Muscle of arm (tissue), 12 donors: ENCODE measurements around the gene POLR3GL. TPM values are rescaled to one million over a fixed set of nuclear protein-coding genes. Genes with fewer than 3 reads are reported as not detected.
"Not testable (repeated sequence)": the region's sequence is repeated elsewhere in the genome, so short reads cannot be mapped to it uniquely, and the experiment has no call there.

ENCODE experiments used
- DNase-seq: peaks from one replicate; pipeline ENCODE4 v3.0.0-alpha.2; 2013
- polyA plus RNA-seq, 12 donors: library from polyadenylated mRNA; unstranded; fragments of 120-200 nt; gene quantifications; one replicate each; pipeline ENCODE4 v1.2.1, GENCODE V29; 2013; ENCODE audit not compliant: insufficient read length in 12 of 12

The POLR3GL gene
- polyA plus RNA-seq, 12 donors, result 33.2 to 75.0 (median 39.3) TPM; not detected in 1

DNA sequence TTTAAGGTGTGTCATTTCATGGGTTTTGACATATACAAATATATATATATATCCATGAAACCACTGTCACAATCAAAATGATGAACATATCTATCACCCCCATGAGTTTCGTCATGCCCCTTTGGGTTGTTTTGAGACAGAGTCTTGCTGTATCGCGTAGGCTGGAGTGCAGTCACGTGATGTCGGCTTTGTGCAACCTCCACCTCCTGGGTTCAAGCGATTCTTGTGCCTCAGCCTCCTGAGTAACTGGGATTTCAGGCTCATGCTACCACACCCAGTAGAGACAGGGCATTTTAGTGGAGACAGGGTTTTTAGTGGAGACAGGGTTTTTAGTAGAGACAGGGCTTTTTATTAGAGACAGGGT is 49.1 kb downstream of the POLR3GL start:
- DNase-seq, result no peak

DNA sequence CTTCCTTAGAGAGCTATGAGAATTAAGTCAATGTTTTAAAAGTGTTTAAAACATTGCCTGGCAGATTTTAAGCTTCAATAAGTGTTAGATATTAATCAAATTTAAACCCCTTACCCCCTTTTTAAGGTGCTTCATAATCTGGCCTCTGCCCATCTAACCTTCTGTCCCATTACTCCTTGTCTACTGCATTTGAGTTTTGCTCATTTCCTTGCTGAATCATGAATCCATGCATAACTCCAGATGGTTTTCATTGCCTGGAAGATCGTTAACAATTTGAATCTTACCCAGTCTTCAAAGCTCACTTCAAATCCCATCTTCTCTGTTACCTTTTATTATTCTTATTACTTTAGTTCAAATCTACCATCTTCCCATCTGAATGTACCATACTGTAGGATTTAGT is 52.4 kb downstream of the POLR3GL start:
- DNase-seq, result no peak

DNA sequence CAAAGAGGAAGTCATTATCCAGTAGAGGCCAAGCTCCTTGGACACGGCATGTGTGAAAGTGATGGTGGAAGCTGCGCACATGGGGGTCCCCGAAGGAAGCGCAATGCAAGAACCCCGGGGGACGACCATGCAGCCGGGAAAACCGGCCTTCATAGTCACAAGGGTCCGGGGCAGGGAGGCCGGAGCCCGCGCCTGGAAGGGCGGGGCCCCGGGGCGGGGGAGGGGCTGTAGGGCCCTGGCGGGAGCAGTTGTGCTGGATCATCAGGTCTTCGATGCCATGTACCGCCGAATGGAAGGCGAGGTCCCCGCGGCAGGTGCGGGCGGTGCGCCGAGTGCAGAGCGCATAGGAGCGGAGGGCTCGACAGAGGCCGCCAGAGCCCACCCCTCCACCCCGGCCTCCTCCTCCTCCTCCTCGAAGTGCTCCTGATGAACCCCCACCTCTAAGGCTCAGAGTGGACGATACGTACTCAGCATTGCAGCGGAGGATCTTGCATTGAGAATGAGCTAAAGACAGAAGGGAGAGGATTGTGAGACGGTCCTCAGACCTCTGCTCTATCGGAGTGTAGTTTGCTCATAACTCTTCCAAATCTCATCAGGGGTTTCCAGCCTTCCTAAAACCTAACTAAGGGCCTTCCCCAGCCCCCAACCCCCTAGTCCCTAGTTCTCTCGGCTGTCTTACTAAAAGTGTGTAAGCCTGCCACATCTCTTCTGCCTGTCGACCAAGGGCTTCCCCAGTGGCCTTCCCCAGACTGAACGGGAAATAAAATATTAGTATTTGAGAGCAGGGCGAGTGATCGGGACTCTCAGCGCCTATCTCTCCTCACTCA is 55.0 kb downstream of the POLR3GL start:
- DNase-seq, result no peak

DNA sequence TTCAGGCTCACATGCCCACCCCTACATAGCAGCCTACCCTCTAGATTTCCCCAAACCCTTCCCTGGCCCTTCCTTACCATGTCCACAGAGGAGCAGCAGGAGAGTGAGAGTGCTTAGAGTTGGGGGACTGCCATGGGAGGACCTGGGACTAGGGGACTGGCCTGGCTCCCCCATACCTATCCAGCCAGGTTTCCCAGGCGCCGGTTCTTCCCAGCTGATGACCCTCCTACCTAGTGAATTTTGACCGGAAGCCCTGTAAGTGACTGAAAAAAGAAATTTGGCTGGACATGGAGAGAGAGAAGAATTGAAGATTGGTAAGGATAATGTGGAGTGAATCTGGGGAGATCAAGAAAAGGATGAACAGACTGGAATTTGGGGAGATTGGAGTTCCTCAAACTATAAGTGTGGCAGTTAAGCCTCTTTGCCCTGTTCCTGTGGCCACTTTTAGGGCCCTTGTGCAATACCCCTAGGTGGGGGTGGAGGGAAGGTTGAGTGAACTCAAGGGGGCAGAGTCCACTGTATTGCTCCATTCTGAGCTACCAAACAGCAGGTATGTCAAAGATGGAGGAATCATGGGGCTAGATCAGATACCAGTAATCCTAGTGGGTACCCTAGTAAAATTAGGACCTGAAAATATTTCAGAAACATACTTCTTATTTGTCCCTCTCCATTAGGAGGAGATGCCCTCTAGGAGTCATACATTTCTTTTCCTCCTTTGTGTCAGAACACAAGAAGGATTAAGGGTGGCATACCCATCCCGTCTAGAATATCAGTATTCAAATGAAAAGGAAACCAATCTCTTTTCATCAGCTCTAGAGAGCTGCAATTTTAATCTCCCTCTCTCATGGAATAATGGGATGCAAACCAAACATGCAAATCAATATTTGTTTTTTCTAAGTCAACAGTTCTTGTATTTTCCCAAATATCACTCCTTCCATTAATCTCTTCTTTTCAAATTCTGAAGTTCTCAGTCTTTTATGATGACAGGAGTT is 55.9 kb downstream of the POLR3GL start:
- DNase-seq, result no peak

DNA sequence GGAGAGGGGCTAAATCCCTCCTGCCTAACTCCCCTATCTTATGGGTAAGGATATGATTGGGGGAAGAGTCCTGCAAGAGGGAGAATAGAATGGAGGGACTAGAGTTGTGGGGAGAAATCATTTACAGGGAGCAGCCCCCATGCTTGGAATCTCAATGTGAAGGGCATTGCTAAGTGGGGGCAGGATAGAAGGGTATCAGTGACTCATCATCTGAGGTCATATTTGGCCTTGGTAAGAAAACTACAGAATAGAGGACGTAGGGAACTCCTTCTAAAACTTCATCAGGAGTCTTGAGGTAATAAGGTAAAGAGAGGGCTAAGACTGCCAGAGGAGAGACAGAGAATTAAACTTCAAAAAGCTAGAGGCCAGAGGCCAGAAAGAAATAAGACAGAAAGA is 56.6 kb downstream of the POLR3GL start:
- DNase-seq, result no peak

DNA sequence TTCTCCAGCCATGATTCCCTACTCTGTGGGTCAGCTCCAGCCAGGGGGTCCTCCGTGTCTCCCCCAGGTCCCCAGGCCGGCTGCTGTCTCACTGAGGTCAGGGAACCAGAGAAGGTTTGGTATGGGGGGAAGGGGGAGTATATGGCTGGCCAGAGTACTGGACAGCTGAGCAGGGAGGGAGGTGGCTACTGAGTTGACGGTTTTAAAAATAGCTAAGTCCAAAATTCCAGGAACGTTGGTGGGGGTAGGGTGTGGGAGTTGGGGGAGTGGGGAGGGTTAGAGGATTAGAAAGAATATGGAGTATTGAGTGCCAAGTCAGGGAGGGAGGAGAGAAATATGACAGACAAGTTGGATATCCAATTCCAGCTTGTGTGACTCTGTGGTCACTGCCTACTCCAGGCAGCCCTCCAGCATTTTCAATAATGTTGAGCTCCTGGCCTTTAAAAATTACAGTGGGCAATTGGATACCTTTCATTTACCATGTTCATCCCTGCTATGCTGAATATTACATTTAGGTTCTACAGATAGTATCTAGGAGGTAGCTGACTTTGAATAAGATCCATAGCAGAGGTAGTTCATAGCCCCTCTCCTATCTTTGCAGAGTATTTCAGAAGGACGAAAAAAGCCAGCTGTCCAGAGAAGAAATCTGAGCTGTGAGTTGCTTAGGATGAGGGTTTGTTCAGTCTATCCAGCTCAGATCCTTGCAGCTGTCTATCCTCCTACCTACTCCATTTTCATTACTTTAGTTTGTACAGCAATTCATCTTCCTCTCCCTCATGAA is 57.3 kb downstream of the POLR3GL start, which contains the start of gene HJV:
Gene HJV, minus strand, starts transcription at position 114 of the 781 bp plus-strand sequence. CDS start 1,504 bp downstream, outside the sequence.
- DNase-seq, result peak; percentile 19

DNA sequence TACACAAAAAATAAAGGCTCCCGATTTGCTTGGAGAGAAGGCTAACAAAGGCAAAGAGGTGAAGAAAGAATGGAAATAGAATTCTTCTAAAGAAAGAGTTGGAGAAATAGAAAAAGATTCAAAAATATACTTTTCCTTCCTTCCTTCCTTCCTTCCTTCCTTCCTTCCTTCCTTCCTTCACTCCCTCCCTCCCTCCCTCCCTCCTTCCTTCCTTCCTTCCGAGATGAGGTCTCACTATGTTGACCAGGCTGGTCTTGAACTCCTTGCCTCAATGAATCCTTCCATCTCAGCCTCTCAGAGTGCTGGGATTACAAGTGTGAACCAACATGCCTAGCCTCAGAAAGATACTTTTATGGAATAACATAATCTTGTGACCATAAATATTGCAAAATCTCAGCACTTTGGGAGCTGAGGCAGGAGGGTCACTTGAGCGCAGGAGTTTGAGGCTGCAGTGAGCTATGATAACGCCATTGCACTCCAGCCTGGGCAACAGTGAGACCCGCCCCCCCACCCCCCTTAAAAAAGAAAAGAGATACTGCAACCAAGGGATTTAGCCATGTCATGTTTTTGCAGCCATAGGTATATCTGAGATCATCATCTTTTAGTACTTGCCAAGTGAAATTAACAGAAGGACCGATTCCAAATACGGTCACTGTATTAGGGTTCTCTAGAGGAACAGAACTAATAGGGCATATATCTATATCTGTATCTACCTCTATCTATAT is 58.1 kb downstream of the POLR3GL start:
- no peak for DNase-seq

DNA sequence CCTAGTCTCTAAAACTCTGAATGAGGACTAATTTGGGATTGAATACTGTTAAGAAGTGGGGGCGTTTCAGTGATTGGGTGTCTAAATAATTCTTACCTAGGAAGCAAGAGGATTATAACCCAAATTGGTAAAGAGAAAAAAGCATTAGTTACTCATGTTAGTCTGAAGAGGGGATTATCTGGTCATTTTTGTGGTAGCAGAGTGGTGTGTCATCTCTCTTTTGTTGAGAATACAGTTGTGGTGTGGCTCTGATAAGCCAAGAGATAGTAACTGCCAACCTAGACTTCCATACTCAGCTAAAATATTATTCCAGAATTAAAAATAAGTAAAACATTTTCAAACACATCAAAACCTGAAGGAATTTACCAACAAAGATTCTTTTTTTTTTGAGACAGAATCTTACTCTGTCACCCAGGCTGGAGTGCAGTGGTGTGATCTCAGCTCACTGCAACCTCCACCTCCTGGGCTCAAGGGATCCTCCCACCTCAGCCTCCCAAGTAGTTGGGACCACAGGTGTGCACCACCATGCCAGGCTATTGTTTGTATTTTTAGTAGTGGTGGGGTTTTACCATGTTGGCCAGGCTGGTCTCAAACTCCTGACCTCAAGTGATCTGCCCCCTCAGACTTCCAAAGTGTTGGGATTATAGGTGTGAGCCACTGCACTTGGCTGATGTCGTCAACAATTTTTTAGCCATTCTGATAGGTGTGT is 61.5 kb downstream of the POLR3GL start:
- not testable (repeated sequence) for DNase-seq

DNA sequence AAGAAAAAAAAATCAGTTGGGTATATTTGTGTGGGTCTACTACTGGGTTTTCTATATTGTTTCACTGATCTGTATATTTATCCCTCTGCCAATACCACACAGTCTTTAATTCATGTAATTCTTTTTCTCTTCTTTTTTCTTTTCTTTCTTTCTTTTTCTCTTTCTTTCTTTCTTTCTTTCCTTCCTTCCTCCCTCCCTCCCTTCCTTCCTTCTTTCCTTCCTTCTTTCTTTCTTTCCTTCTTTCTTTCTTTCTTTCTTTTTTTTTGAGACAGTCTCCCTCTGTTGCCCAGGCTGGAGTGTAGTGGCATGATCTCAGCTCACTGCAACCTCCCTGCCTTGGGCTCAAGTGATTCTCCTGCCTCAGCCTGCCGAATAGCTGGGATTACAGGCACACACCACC is 62.2 kb downstream of the POLR3GL start:
- DNase-seq, result not testable (repeated sequence)

Other genes with a start within 250 kb of the POLR3GL start
- 1 to 10 TPM in 5 of 12 donors, under 1 TPM in 6, not detected in 1; 0.29 to 3.0 (median 0.80) TPM for gene CD160, start 245.2 kb upstream of the POLR3GL start, polyA plus RNA-seq
- gene RNF115, start 140.6 kb upstream of the POLR3GL start, polyA plus RNA-seq, result 10 to 100 TPM in 11 of 12 donors, not detected in 1; 12.0 to 23.2 (median 18.9) TPM
- gene POLR3C, start 140.5 kb upstream of the POLR3GL start, polyA plus RNA-seq, result 10 to 100 TPM in 10 of 12 donors, not detected in 2; 19.8 to 29.9 (median 21.5) TPM
- gene NUDT17, start 119.1 kb upstream of the POLR3GL start, polyA plus RNA-seq, result 10 to 100 TPM in 11 of 12 donors, not detected in 1; 10.5 to 19.6 (median 14.8) TPM
- 10 to 100 TPM in 11 of 12 donors, not detected in 1; 33.6 to 83.6 (median 48.5) TPM for gene PIAS3, start 105.6 kb upstream of the POLR3GL start, polyA plus RNA-seq
- gene ANKRD35, start 78.8 kb upstream of the POLR3GL start, polyA plus RNA-seq, result 1 to 10 TPM in 10 of 12 donors, not detected in 2; 1.7 to 8.0 (median 2.3) TPM
- gene ITGA10, start 54.6 kb upstream of the POLR3GL start, polyA plus RNA-seq, result 10 to 100 TPM in 2 of 12 donors, 1 to 10 TPM in 9, not detected in 1; 4.0 to 12.2 (median 7.9) TPM
- gene PEX11B, start 46.0 kb upstream of the POLR3GL start, polyA plus RNA-seq, result 10 to 100 TPM in 11 of 12 donors, not detected in 1; 18.0 to 32.7 (median 25.9) TPM
- gene RBM8A, start 37.2 kb upstream of the POLR3GL start, polyA plus RNA-seq, result 100 to 1,000 TPM in 11 of 12 donors, not detected in 1; 104 to 160 (median 134) TPM
- gene LIX1L, start 6.7 kb upstream of the POLR3GL start, polyA plus RNA-seq, result 10 to 100 TPM in 11 of 12 donors, not detected in 1; 26.5 to 33.7 (median 30.6) TPM
- gene ANKRD34A, start 115 bp upstream of the POLR3GL start, polyA plus RNA-seq, result 1 to 10 TPM in 3 of 12 donors, under 1 TPM in 7, not detected in 2; 0.58 to 1.4 (median 0.81) TPM
- gene TXNIP, start 31.9 kb downstream of the POLR3GL start, polyA plus RNA-seq, result 100 to 1,000 TPM in 11 of 12 donors, not detected in 1; 241 to 361 (median 276) TPM
- gene HJV, start 57.0 kb downstream of the POLR3GL start, polyA plus RNA-seq, result 100 to 1,000 TPM in 10 of 12 donors, 10 to 100 TPM in 1, not detected in 1; 56.1 to 322 (median 225) TPM
- gene NBPF10, start 180.1 kb downstream of the POLR3GL start, polyA plus RNA-seq, result 1 to 10 TPM in 10 of 12 donors, not detected in 2; 1.1 to 2.2 (median 1.8) TPM